Liver (tissue), 9 donors: ENCODE results near the gene ZNF726. TPM values are rescaled to one million over a fixed set of nuclear protein-coding genes. Genes with fewer than 3 reads are reported as not detected.

Experiments used
- DNase-seq: peaks from one replicate; pipeline ENCODE4 v3.0.0-alpha.2; 2017; ENCODE audit warnings: low spot score
- H3K27ac ChIP-seq, 2 donors: one replicate each; pipeline ENCODE4 v1.7.0; 2013; ENCODE audit warnings: inconsistent platforms in 2 of 2, low read length in 2 of 2, control low read depth in 1 of 2, low read depth in 1 of 2, mild to moderate bottlenecking in 1 of 2
- H3K27me3 ChIP-seq, 4 donors: one replicate each; pipeline versions ENCODE4 v1.6.1 to v1.7.0; 2013; ENCODE audit warnings: low read length in 3 of 4, inconsistent platforms in 1 of 4, mild to moderate bottlenecking in 1 of 4, moderate library complexity in 1 of 4; ENCODE audit not compliant: control insufficient read depth in 4 of 4, insufficient read depth in 4 of 4
- H3K36me3 ChIP-seq, 4 donors: one replicate each; pipeline versions ENCODE4 v1.6.1 to v1.7.0; 2013; ENCODE audit warnings: low read length in 3 of 4, mild to moderate bottlenecking in 3 of 4, low read depth in 1 of 4, moderate library complexity in 1 of 4; ENCODE audit not compliant: control insufficient read depth in 4 of 4, insufficient read depth in 3 of 4
- H3K4me1 ChIP-seq, 4 donors: one replicate each; pipeline versions ENCODE4 v1.6.1 to v1.7.0; 2013; ENCODE audit warnings: low read length in 3 of 4, mild to moderate bottlenecking in 3 of 4, moderate library complexity in 1 of 4; ENCODE audit not compliant: control insufficient read depth in 4 of 4, insufficient read depth in 4 of 4
- H3K4me3 ChIP-seq, 3 donors: one replicate each; pipeline versions ENCODE4 v1.6.1 to v1.7.0; 2013; ENCODE audit warnings: low read length in 3 of 3, control low read depth in 1 of 3, low read depth in 1 of 3, mild to moderate bottlenecking in 1 of 3
- H3K9ac ChIP-seq, 2 donors: one replicate each; pipeline ENCODE4 v1.7.0; 2013; ENCODE audit warnings: low read length in 2 of 2, mild to moderate bottlenecking in 2 of 2, moderate library complexity in 2 of 2, control low read depth in 1 of 2, low read depth in 1 of 2
- H3K9me3 ChIP-seq, 4 donors: one replicate each; pipeline versions ENCODE4 v1.6.1 to v1.7.0; 2013; ENCODE audit warnings: low read length in 3 of 4; ENCODE audit not compliant: control insufficient read depth in 4 of 4
- ATF3 ChIP-seq: IDR thresholded peaks from 2 replicates; pipeline ENCODE4 v1.6.1; 2016; ENCODE audit warnings: antibody characterized with exemption
- CTCF ChIP-seq: fragments of 150-350 bp; IDR thresholded peaks from 2 replicates; pipeline ENCODE4 v1.5.1; 2017; ENCODE audit warnings: improper control_type of control experiment, low read depth, low read length; ENCODE audit not compliant: missing input control
- EGR1 ChIP-seq, 2 donors: IDR thresholded peaks; 2 replicates each; pipeline ENCODE4 v1.6.1; 2016 to 2018; ENCODE audit warnings: antibody characterized with exemption in 2 of 2, low read depth in 2 of 2
- GABPA ChIP-seq, 2 donors: IDR thresholded peaks in 1 of 2; conservative IDR thresholded peaks in 1 of 2; 2 replicates each; pipeline ENCODE4 v1.6.1; 2016; ENCODE audit warnings: antibody characterized with exemption in 2 of 2, mild to moderate bottlenecking in 1 of 2, moderate library complexity in 1 of 2
- HNF4G ChIP-seq: IDR thresholded peaks from 2 replicates; pipeline ENCODE4 v1.6.1; 2016; ENCODE audit warnings: antibody characterized with exemption
- JUND ChIP-seq, 2 donors: IDR thresholded peaks; 2 replicates each; pipeline ENCODE4 v1.6.1; 2016; ENCODE audit warnings: antibody characterized with exemption in 2 of 2
- MAX ChIP-seq: IDR thresholded peaks from 2 replicates; pipeline ENCODE4 v1.6.1; 2016; ENCODE audit warnings: antibody characterized with exemption
- RAD21 ChIP-seq, 2 donors: IDR thresholded peaks; 2 replicates each; pipeline ENCODE4 v1.6.1; 2016; ENCODE audit warnings: antibody characterized with exemption in 2 of 2, mild to moderate bottlenecking in 2 of 2
- REST ChIP-seq: IDR thresholded peaks from 2 replicates; pipeline ENCODE4 v1.6.1; 2016; ENCODE audit warnings: antibody characterized with exemption, mild to moderate bottlenecking
- RXRA ChIP-seq, 2 donors: IDR thresholded peaks; 2 replicates each; pipeline ENCODE4 v1.6.1; 2017 to 2018; ENCODE audit warnings: antibody characterized with exemption in 2 of 2, mild to moderate bottlenecking in 1 of 2
- SP1 ChIP-seq: IDR thresholded peaks from 2 replicates; pipeline ENCODE4 v1.6.1; 2018; ENCODE audit warnings: antibody characterized with exemption, mild to moderate bottlenecking
- TAF1 ChIP-seq: conservative IDR thresholded peaks from 2 replicates; pipeline ENCODE4 v1.6.1; 2016; ENCODE audit warnings: antibody characterized with exemption, mild to moderate bottlenecking
- YY1 ChIP-seq: IDR thresholded peaks from 2 replicates; pipeline ENCODE4 v1.6.1; 2016; ENCODE audit warnings: antibody characterized with exemption, mild to moderate bottlenecking
- ZBTB33 ChIP-seq: IDR thresholded peaks from 2 replicates; pipeline ENCODE4 v1.6.1; 2016; ENCODE audit warnings: antibody characterized with exemption
- WGBS: extraction: QIAGEN DNeasy Blood & Tissue Kit; methylation state at CpG from one replicate; pipeline ENCODE4 v1.1.7; 2013; 5-methylcytosine and 5-hydroxymethylcytosine counted together
- polyA plus RNA-seq, 2 donors: library from polyadenylated mRNA; stranded (reverse) in 1 of 2; unstranded in 1 of 2; fragments of 200-250 nt in 1 of 2; fragments of >200 nt in 1 of 2; fragmentation: Nextera tagmentation in 1 of 2; extraction: Ambion mirVana in 1 of 2; gene quantifications; one replicate each; pipeline versions ENCODE4 v1.2.1 to v1.2.3, GENCODE V29; 2013 to 2015
- total RNA-seq, 2 donors: library from RNA; depleted of rRNA; stranded (reverse); fragments of >200 nt; gene quantifications; one replicate each; pipeline ENCODE4 v1.2.3, GENCODE V29; 2014
- donor health status: healthy.
- donor health status: healthy.
- donor health status: healthy.
- donor health status: healthy.
- donor health status: healthy.

The ZNF726 gene
- total RNA-seq, result 1 to 10 TPM; 1.5 to 8.0 TPM
- under 1 TPM; 0.57 to 0.68 TPM for polyA plus RNA-seq

GRCh38 chr19:23914402-23915286 lies at the start of gene ZNF726:
Gene ZNF726, plus strand, starts transcription at chr19:23914886. Its CDS starts 109 bp downstream, at chr19:23914995.
- no peaks in the 10 kb centered on the region for H3K27me3 ChIP-seq
- H3K27ac ChIP-seq, result peak within 1 kb of the TSS; percentile 49 to 58
- TF ChIP-seq EGR1 (IDR thresholded peaks at IDR 0.05; ENCODE audit: low read depth in 2 of 2), result no peak
- TF ChIP-seq MAX, result no peak
- no peak for TF ChIP-seq ZBTB33
- TF ChIP-seq SP1, result peak; percentile 41
- TF ChIP-seq YY1, result peak; percentile 95
- TF ChIP-seq RXRA (IDR thresholded peaks at IDR 0.05), result no peak
- peak; percentile 15 to 46 for TF ChIP-seq GABPA (IDR thresholded peaks at IDR 0.05 in 1 of 2, conservative IDR thresholded peaks at IDR 0.05 in 1 of 2)
- TF ChIP-seq RAD21 (IDR thresholded peaks at IDR 0.05), result no peak
- TF ChIP-seq ATF3, result no peak
- TF ChIP-seq REST, result peak; percentile 56
- peak; percentile 13 for TF ChIP-seq TAF1
- H3K4me1 ChIP-seq, result peaks cover 3 to 10% (median 4%) of the 10 kb centered on the region in 4 donors
- H3K9me3 ChIP-seq, result no peaks in the 10 kb centered on the region
- peak within 1 kb of the TSS; percentile 53 to 71 for H3K9ac ChIP-seq
- peak; percentile 86 for DNase-seq
- WGBS, result 18% methylated on average over 44 of the region's 44 CpGs
- H3K36me3 ChIP-seq, result no peaks in the 10 kb centered on the region
- peak within 1 kb of the TSS; percentile 48 to 86 (median 77) for H3K4me3 ChIP-seq

- TF ChIP-seq RAD21 (IDR thresholded peaks at IDR 0.05), result peak; percentile 72
- no peak for TF ChIP-seq ATF3
- TF ChIP-seq CTCF, result peak; percentile 22
- TF ChIP-seq REST, result no peak
- TF ChIP-seq JUND (IDR thresholded peaks at IDR 0.05), result no peak
- TF ChIP-seq HNF4G, result no peak
- H3K9me3 ChIP-seq, result peaks cover 0 to 8% (median 1%) of the 10 kb centered on the region in 4 donors
These were observed 46.8 kb upstream of the ZNF726 start for GRCh38 chr19:23867895-23868294.

More at GRCh38 chr19:23867895-23868294, 46.8 kb upstream of the ZNF726 start:
- WGBS, result 77% methylated on average over 4 of the region's 4 CpGs
- no peaks in the 10 kb centered on the region for H3K27me3 ChIP-seq
- DNase-seq, result no peak
- no peak overlapping the region for H3K9ac ChIP-seq
- no peak overlapping the region for H3K4me3 ChIP-seq
- H3K4me1 ChIP-seq, result peaks cover 0 to 7% (median 3%) of the 10 kb centered on the region in 4 donors
- H3K27ac ChIP-seq, result no peak overlapping the region
- H3K36me3 ChIP-seq, result no peaks in the 10 kb centered on the region
